HCT116 (cell line): ENCODE results near the gene ARID5A. TPM values are rescaled to one million over a fixed set of nuclear protein-coding genes. Genes with fewer than 3 reads are reported as not detected.

Experiments
- ATAC-seq: fragments of 200-7000 bp; cut with Tn5 transposase; 2 replicates; pipeline ENCODE4 v1.9.1; 2020; ENCODE audit warnings: mild to moderate bottlenecking, moderate library complexity
- BruUV-seq: library from RNA; stranded (reverse); fragments of 400-500 nt; replicated peaks from 2 replicates; lab custom pipeline; 2021; lab: Mats Ljungman, UMichigan
- CTCF ChIA-PET: fragments of 300-600 bp; sonication (Branson Sonifier 250); formaldehyde crosslinking; loops from one replicate; lab custom pipeline; 2021; ENCODE audit warnings: antibody characterized with exemption; lab: Charles Lee
- POLR2A ChIA-PET: fragments of 300-600, 350-600 bp; sonication (Branson Sonifier 250); formaldehyde crosslinking; loops from one replicate; lab custom pipeline; 2021; ENCODE audit warnings: antibody characterized with exemption; lab: Charles Lee
- RAD21 ChIA-PET, 2 experiments: fragments of 300-600 bp; sonication (Branson Sonifier 250); formaldehyde crosslinking; loops; one replicate each; lab custom pipeline; 2023; ENCODE audit warnings: low total read pairs in 2 of 2; ENCODE audit not compliant: uncharacterized antibody in 2 of 2, unreplicated experiment in 2 of 2, low non-redundant PET in 1 of 2; lab: Charles Lee
- DNase-seq: peaks from one replicate; pipeline ENCODE4 v3.0.0-alpha.2; 2010; ENCODE audit warnings: low read depth, low spot score
- H2AFZ ChIP-seq: fragments of 200-600 bp; shearing (Covaris generic), sonication (generic); 2 replicates; pipeline ENCODE4 v1.6.1; 2017; ENCODE audit warnings: low read depth, mixed run types, mixed read lengths, antibody characterized with exemption, low read length; ENCODE audit not compliant: poor library complexity, severe bottlenecking
- H3K27ac ChIP-seq: 2 replicates; pipeline ENCODE4 v1.5.1; 2012; ENCODE audit warnings: low read depth, low read length
- H3K27me3 ChIP-seq: fragments of 200-600 bp; sonication (generic); 2 replicates; pipeline ENCODE4 v1.6.1; 2016; ENCODE audit warnings: mixed run types, low read length, mixed read lengths; ENCODE audit not compliant: insufficient read depth
- H3K36me3 ChIP-seq, 2 experiments: fragments of 200-500 bp in 1 of 2; fragments of 200-600 bp in 1 of 2; sonication (Bioruptor generic) in 1 of 2; sonication (generic) in 1 of 2; 2 replicates each; pipeline versions ENCODE4 v1.5.1 to v1.6.1; 2014 to 2016; ENCODE audit warnings: low read length in 2 of 2, inconsistent platforms in 1 of 2, mixed read lengths in 1 of 2, mixed run types in 1 of 2; ENCODE audit not compliant: insufficient read depth in 2 of 2, control insufficient read depth in 1 of 2
- H3K4me1 ChIP-seq, 2 experiments: fragments of 200-600 bp in 1 of 2; sonication (generic) in 1 of 2; 2 replicates each; pipeline versions ENCODE4 v1.5.1 to v1.6.1; 2012 to 2017; ENCODE audit warnings: low read length in 2 of 2, inconsistent platforms in 1 of 2, mild to moderate bottlenecking in 1 of 2, mixed read lengths in 1 of 2, mixed run types in 1 of 2, moderate library complexity in 1 of 2; ENCODE audit not compliant: insufficient read depth in 2 of 2, control insufficient read depth in 1 of 2
- H3K4me2 ChIP-seq: fragments of 200-600 bp; sonication (generic); 2 replicates; pipeline ENCODE4 v1.6.1; 2017; ENCODE audit warnings: mixed run types, low read length, mixed read lengths
- H3K4me3 ChIP-seq, 2 experiments: fragments of 200-600 bp in 1 of 2; sonication (generic) in 1 of 2; replicated peaks in 1 of 2; 2 replicates each; pipeline ENCODE4 v1.5.1; 2011 to 2016; ENCODE audit warnings: low read length in 2 of 2, control low read depth in 1 of 2, low read depth in 1 of 2, mild to moderate bottlenecking in 1 of 2, mixed read lengths in 1 of 2, mixed run types in 1 of 2
- H3K79me2 ChIP-seq: fragments of 200-600 bp; sonication (generic); 2 replicates; pipeline ENCODE4 v1.6.1; 2017; ENCODE audit warnings: mild to moderate bottlenecking, mixed run types, low read length, moderate library complexity, mixed read lengths; ENCODE audit not compliant: insufficient read depth
- H3K9ac ChIP-seq: fragments of 200-600 bp; sonication (generic); 2 replicates; pipeline ENCODE4 v1.6.1; 2016; ENCODE audit warnings: low read length, mixed read lengths
- H3K9me2 ChIP-seq: fragments of 200-600 bp; sonication (generic), shearing (Covaris generic); 2 replicates; pipeline ENCODE4 v1.6.1; 2017; ENCODE audit warnings: mixed run types, mild to moderate bottlenecking, moderate library complexity; ENCODE audit not compliant: insufficient read depth
- H3K9me3 ChIP-seq, 2 experiments: fragments of 200-500 bp in 1 of 2; fragments of 200-600 bp in 1 of 2; sonication (Bioruptor generic) in 1 of 2; sonication (generic) in 1 of 2; 2 replicates each; pipeline ENCODE4 v1.6.1; 2014 to 2017; ENCODE audit warnings: low read length in 2 of 2, mixed read lengths in 2 of 2, inconsistent platforms in 1 of 2, low read depth in 1 of 2, mild to moderate bottlenecking in 1 of 2, mixed run types in 1 of 2, moderate library complexity in 1 of 2; ENCODE audit not compliant: control insufficient read depth in 1 of 2, insufficient read depth in 1 of 2
- H4K20me1 ChIP-seq: fragments of 200-600 bp; sonication (generic), shearing (Covaris generic); 2 replicates; pipeline ENCODE4 v1.6.1; 2017; ENCODE audit warnings: mixed run types, mild to moderate bottlenecking, moderate library complexity; ENCODE audit not compliant: insufficient read depth
- CBX3 ChIP-seq: IDR thresholded peaks from 2 replicates; pipeline ENCODE4 v1.6.1; 2012; ENCODE audit warnings: low read depth
- CEBPB ChIP-seq: IDR thresholded peaks from 2 replicates; pipeline ENCODE4 v1.6.1; 2012; ENCODE audit warnings: low read depth
- CTCF ChIP-seq, 3 experiments: fragments of 200-600 bp in 1 of 3; sonication (generic) in 1 of 3; IDR thresholded peaks in 2 of 3; conservative IDR thresholded peaks in 1 of 3; 2 replicates each; pipeline ENCODE4 v1.5.1; 2012 to 2017; ENCODE audit warnings: low read depth in 2 of 3, low read length in 2 of 3, antibody characterized with exemption in 1 of 3, borderline replicate concordance in 1 of 3, control low read depth in 1 of 3, mild to moderate bottlenecking in 1 of 3, mixed read lengths in 1 of 3, mixed run types in 1 of 3, moderate library complexity in 1 of 3; ENCODE audit not compliant: insufficient read depth in 1 of 3
- EGR1 ChIP-seq: IDR thresholded peaks from 2 replicates; pipeline ENCODE4 v1.6.1; 2012; ENCODE audit warnings: low read depth
- EZH2 ChIP-seq: fragments of 200-600 bp; sonication (generic); IDR thresholded peaks from 2 replicates; pipeline ENCODE4 v1.6.1; 2017; ENCODE audit warnings: antibody characterized with exemption, mixed run types
- EZH2phosphoT487 ChIP-seq: fragments of 200-600 bp; IDR thresholded peaks from 2 replicates; pipeline ENCODE4 v1.6.1; 2018; ENCODE audit warnings: antibody characterized with exemption, borderline replicate concordance
- JUND ChIP-seq: IDR thresholded peaks from 2 replicates; pipeline ENCODE4 v1.6.1; 2012
- POLR2A ChIP-seq: IDR thresholded peaks from 2 replicates; pipeline ENCODE4 v1.7.0; 2011; ENCODE audit warnings: borderline replicate concordance; ENCODE audit not compliant: insufficient read depth, insufficient read length; ENCODE audit errors: extremely low read depth
- POLR2AphosphoS5 ChIP-seq: IDR thresholded peaks from 2 replicates; pipeline ENCODE4 v1.6.1; 2011; ENCODE audit warnings: mild to moderate bottlenecking, low read depth, low read length, moderate library complexity
- RAD21 ChIP-seq: IDR thresholded peaks from 2 replicates; pipeline ENCODE4 v1.6.1; 2012; ENCODE audit warnings: low read depth, mild to moderate bottlenecking
- SIN3A ChIP-seq: IDR thresholded peaks from 2 replicates; pipeline ENCODE4 v1.6.1; 2012; ENCODE audit warnings: low read depth
- TCF7L2 ChIP-seq: IDR thresholded peaks from 2 replicates; pipeline ENCODE4 v1.7.0; 2011; ENCODE audit warnings: borderline replicate concordance, inconsistent platforms; ENCODE audit not compliant: insufficient read depth, insufficient read length; ENCODE audit errors: extremely low read depth
- YY1 ChIP-seq: IDR thresholded peaks from 2 replicates; pipeline ENCODE4 v1.6.1; 2011; ENCODE audit warnings: low read length, low read depth, moderate library complexity, mild to moderate bottlenecking; ENCODE audit not compliant: insufficient replicate concordance; ENCODE audit errors: extremely low read depth
- ZBTB33 ChIP-seq: IDR thresholded peaks from 2 replicates; pipeline ENCODE4 v1.6.1; 2011; ENCODE audit warnings: mild to moderate bottlenecking, low read length, moderate library complexity; ENCODE audit not compliant: insufficient replicate concordance; ENCODE audit errors: extremely low read depth
- ZFX ChIP-seq: fragments of 450-650 bp; IDR thresholded peaks from 2 replicates; pipeline ENCODE4 v1.6.1; 2017
- ZNF274 ChIP-seq: fragments of 200-500 bp; sonication (Bioruptor generic); IDR thresholded peaks from 2 replicates; pipeline ENCODE4 v1.6.1; 2014; ENCODE audit warnings: mild to moderate bottlenecking, low read depth, low read length, inconsistent platforms
- intact Hi-C: fragments of 100-400 bp; cut with micrococcal nuclease; formaldehyde crosslinking; loops from 2 replicates; pipeline ENCODE4 v1.10.0; 2022
- total RNA-seq: library from RNA; stranded (reverse); gene quantifications from one replicate; pipeline ENCODE4 v1.2.1, GENCODE V29; 2021; ENCODE audit not compliant: unreplicated experiment
- TF ChIP-seq, protein P1 (sequence below): IDR thresholded peaks from 2 replicates; pipeline ENCODE4 v1.6.1; 2012; ENCODE audit warnings: low read depth
- TF ChIP-seq, protein P2 (sequence below): IDR thresholded peaks from 2 replicates; pipeline ENCODE4 v1.6.1; 2012

The ARID5A gene
- total RNA-seq, 1 experiment from 2014 or later = 8.2 TPM

GRCh38 chr2:96577501-96577900 is 40.9 kb downstream of the ARID5A start:
- Histone ChIP-seq H3K9me2 (no peaks in the 10 kb centered on the region), H3K79me2 (no peaks in the 10 kb centered on the region), H3K27me3 (no peaks in the 10 kb centered on the region), H3K4me1 (no peaks in the 10 kb centered on the region), H3K9me3 (no peaks in the 10 kb centered on the region), H3K36me3 (no peaks in the 10 kb centered on the region), H2AFZ (no peak overlapping the region), H3K9ac (no peak overlapping the region), H3K27ac (no peak overlapping the region), H3K4me2 (no peak overlapping the region), H4K20me1 (no peaks in the 10 kb centered on the region), H3K4me3 (no peak overlapping the region)
- ChIA-PET RAD21 (no interaction called here), CTCF (interaction anchor here (0.9 kb wide), 1 partner anchor 23 kb away, joined by 3 read pairs; no protein-coding TSS in a partner anchor), POLR2A (no interaction called here)
- no TSS peak for BruUV-seq
- TF ChIP-seq POLR2AphosphoS5 (no peak), ZBTB33 (no peak), ZNF274 (no peak), ZFX (no peak), POLR2A (no peak), EGR1 (no peak), SIN3A (no peak), CBX3 (no peak), CEBPB (no peak), RAD21 (no peak), CTCF (IDR thresholded peaks at IDR 0.05 in 2 of 3, conservative IDR thresholded peaks at IDR 0.05 in 1 of 3; ENCODE audit: borderline replicate concordance in 1 of 3, insufficient read depth in 1 of 3, low read depth in 2 of 3, low read length in 2 of 3) (no peak), TCF7L2 (no peak), JUND (no peak), EZH2 (no peak), YY1 (no peak), EZH2phosphoT487 (no peak)
- TF ChIP-seq, protein P1, sequence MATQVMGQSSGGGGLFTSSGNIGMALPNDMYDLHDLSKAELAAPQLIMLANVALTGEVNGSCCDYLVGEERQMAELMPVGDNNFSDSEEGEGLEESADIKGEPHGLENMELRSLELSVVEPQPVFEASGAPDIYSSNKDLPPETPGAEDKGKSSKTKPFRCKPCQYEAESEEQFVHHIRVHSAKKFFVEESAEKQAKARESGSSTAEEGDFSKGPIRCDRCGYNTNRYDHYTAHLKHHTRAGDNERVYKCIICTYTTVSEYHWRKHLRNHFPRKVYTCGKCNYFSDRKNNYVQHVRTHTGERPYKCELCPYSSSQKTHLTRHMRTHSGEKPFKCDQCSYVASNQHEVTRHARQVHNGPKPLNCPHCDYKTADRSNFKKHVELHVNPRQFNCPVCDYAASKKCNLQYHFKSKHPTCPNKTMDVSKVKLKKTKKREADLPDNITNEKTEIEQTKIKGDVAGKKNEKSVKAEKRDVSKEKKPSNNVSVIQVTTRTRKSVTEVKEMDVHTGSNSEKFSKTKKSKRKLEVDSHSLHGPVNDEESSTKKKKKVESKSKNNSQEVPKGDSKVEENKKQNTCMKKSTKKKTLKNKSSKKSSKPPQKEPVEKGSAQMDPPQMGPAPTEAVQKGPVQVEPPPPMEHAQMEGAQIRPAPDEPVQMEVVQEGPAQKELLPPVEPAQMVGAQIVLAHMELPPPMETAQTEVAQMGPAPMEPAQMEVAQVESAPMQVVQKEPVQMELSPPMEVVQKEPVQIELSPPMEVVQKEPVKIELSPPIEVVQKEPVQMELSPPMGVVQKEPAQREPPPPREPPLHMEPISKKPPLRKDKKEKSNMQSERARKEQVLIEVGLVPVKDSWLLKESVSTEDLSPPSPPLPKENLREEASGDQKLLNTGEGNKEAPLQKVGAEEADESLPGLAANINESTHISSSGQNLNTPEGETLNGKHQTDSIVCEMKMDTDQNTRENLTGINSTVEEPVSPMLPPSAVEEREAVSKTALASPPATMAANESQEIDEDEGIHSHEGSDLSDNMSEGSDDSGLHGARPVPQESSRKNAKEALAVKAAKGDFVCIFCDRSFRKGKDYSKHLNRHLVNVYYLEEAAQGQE = no peak
- TF ChIP-seq, protein P2, sequence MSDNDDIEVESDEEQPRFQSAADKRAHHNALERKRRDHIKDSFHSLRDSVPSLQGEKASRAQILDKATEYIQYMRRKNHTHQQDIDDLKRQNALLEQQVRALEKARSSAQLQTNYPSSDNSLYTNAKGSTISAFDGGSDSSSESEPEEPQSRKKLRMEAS = no peak
- ATAC-seq (no peak), DNase-seq (no peak)
- intact Hi-C loops = no loop called here
